ENCODE data around the gene FIS1. TPM values are rescaled to one million over a fixed set of nuclear protein-coding genes. Genes with fewer than 3 reads are reported as not detected.
A peak's percentile ranks its signal among the peaks of the same experiment; 100 is the strongest.
"Not testable (repeated sequence)": the region's sequence is repeated elsewhere in the genome, so short reads cannot be mapped to it uniquely, and the experiment has no call there.

Gene FIS1
- total RNA-seq, result 100 to 1,000 TPM; 143 to 289 (median 231) TPM

GRCh38 chr7:101244375-101245146, at the start of gene FIS1:
FIS1 (minus strand) TSS chr7:101245081; CDS start chr7:101245004, 77 bp downstream.
- Histone ChIP-seq H3K36me3 (peaks cover 0 to 17% (median 0%) of the 10 kb centered on the region in 3 donors), H3K4me3 (peak within 1 kb of the TSS; percentile 70 to 89 (median 77)), H3K9me3 (no peaks in the 10 kb centered on the region), H3K4me1 (peaks cover 0 to 26% (median 12%) of the 10 kb centered on the region in 4 donors), H3K27ac (peak within 1 kb of the TSS; percentile 93 to 96 (median 96)), H3K27me3 (no peaks in the 10 kb centered on the region)
- peak; percentile 95 to 98 (median 97) for DNase-seq
- TF ChIP-seq CTCF (IDR thresholded peaks at IDR 0.05), result peak in 5 of 6 experiments; percentile 90 to 97 (median 96)
- peak; percentile 76 to 85 for TF ChIP-seq POLR2A (IDR thresholded peaks at IDR 0.05)

- H3K27me3 ChIP-seq, result peaks cover 0 to under 1% of the 10 kb centered on the region in 2 donors
- H3K4me1 ChIP-seq, result no peaks in the 10 kb centered on the region
- H3K36me3 ChIP-seq, result no peaks in the 10 kb centered on the region
- H3K27ac ChIP-seq, result no peak overlapping the region
- no peak for TF ChIP-seq POLR2A (IDR thresholded peaks at IDR 0.05)
- TF ChIP-seq CTCF (IDR thresholded peaks at IDR 0.05), result no peak
- H3K4me3 ChIP-seq, result no peak overlapping the region
- no peaks in the 10 kb centered on the region for H3K9me3 ChIP-seq
- no peak for DNase-seq
Measured at GRCh38 chr7:101294039-101294831, 49.4 kb upstream of the FIS1 start.

DNA sequence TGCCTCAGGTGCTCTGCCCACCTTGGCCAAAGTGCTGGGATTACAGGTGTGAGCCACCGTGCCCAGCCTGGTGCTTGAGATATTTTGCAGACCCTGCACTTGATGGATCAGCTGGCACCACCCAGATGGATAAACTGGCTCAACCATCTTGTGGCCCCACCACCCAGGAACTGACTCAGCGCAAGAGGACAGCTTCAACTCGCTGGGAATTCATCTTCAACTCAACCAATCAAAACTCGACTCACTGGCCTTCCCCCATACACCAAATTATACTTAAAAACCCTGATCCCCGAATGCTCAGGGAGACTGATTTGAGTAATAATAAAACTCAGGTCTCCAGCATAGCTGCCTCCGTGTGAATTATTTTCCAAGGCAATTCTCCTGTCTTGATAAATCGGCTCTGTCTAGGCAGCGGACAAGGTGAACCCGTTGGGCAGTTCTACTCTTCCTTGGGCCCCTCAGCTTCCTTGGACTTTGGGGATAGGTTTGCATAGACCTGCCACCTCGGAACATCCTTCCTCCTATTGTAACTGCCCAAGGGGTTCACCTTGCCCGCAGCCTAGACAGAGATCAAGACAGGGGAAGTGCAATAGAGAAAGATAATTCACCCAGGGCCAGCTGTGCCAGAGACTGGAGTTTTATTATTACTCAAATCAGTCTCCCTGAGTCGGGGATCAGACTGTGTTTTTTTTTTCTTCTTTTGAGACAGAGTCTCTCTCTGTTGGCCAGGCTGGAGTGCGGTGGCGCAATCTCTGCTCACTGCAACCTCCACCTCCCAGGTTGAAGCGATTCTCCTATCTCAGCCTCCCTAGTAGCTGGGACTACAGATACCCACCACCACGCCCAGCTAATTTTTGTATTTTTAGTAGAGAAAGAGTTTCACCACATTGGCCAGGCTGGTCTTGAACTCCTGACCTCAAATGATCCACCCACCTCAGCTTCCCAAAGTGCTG, 48.5 kb upstream of the FIS1 start:
- not testable (repeated sequence) for H3K36me3 ChIP-seq, H3K27ac ChIP-seq, DNase-seq, H3K4me3 ChIP-seq, H3K4me1 ChIP-seq, H3K27me3 ChIP-seq, H3K9me3 ChIP-seq

DNA sequence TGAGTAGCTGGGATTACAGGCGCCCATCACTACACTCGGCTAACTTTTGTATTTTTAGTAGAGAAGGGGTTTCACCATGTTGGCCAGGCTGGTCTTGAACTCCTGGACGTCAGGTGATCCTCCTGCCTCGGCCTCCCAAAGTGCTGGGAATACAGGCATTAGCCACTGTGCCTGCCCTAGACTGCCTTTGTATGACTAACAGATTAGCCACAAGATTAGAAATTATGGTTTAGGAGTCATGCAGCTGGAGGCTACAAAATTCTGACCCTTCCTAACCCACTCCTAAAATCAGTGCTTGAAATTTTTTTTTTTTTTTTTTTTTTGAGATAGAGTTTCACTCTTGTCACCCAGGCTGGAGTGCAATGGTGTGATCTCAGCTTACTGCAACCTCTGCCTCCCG, 47.7 kb upstream of the FIS1 start:
- not testable (repeated sequence) for DNase-seq, H3K4me1 ChIP-seq, H3K27me3 ChIP-seq, H3K9me3 ChIP-seq, H3K27ac ChIP-seq, H3K36me3 ChIP-seq, H3K4me3 ChIP-seq

- H3K9me3 ChIP-seq, H3K4me1 ChIP-seq, H3K27me3 ChIP-seq, H3K36me3 ChIP-seq, H3K27ac ChIP-seq, H3K4me3 ChIP-seq: not testable (repeated sequence)
- TF ChIP-seq CTCF (IDR thresholded peaks at IDR 0.05), result peak in 5 of 6 experiments; percentile 48 to 79 (median 56)
- peak; percentile 56 to 87 (median 76) for DNase-seq
Measured at GRCh38 chr7:101290186-101291037, 45.5 kb upstream of the FIS1 start.

GRCh38 chr7:101289687-101290086, 44.8 kb upstream of the FIS1 start:
- peak in 1 of 3 donors; percentile 28 for DNase-seq
- not testable (repeated sequence) for H3K9me3 ChIP-seq, H3K27ac ChIP-seq, H3K36me3 ChIP-seq, H3K4me3 ChIP-seq, H3K4me1 ChIP-seq, H3K27me3 ChIP-seq

All from Peyer's patch (tissue), 4 donors.